ENCODE data around the gene GTF2B.
"Not testable (repeated sequence)": the region's sequence is repeated elsewhere in the genome, so short reads cannot be mapped to it uniquely, and the experiment has no call there.

The GTF2B gene, protein sequence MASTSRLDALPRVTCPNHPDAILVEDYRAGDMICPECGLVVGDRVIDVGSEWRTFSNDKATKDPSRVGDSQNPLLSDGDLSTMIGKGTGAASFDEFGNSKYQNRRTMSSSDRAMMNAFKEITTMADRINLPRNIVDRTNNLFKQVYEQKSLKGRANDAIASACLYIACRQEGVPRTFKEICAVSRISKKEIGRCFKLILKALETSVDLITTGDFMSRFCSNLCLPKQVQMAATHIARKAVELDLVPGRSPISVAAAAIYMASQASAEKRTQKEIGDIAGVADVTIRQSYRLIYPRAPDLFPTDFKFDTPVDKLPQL

DNA sequence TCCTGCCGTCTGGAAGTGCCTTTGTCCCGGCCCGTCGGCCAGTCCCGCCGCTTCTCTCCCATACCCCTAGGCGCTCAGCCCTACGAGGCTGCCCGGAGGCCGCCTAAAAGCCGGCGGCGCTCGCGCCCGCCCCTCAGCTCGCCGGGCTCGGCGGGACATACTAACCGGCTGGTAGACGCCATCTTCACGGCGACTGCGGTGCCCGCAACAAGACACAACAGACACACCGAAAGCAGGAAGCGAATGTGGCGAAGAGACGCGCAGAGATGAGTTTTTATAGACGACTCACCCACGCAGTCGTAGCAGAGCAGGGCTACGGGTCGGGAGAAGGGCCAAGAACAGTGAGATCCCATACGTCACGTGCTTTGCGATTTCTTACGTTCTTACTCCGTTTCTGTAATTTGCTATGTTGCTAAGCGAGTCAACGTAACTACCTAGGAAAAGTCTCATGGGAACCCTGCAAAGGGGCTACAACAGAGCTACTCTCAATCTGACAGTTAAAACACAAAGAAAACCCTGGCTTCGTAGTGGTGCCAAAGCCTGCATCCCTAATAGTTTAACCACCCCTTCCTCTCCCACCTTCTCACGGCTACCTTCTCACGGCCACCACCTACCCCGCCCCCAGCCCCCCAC, at the start of gene GTF2B:
TSS of gene GTF2B (minus strand) at position 250 of the 633 bp plus-strand sequence. CDS start at position 182, 68 bp downstream.
- DNase-seq, result peak; percentile 97

DNA sequence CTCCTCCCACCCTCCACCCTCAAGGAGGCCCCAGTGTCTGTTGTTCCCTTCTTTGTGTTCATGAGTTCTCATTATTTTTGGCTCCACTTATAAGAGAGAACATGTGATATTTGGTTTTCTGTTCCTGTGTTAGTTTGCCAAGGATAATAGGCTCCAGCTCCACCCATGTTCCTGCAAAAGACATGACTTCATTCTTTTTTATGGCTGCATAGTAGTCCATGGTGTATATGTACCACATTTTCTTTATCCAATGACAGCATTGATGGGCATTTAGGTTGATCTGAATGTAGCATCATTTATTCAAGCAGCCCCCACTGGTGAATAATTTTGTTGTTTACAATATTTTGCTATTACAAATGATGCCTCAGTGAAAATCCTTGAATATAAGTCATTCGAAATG, 47.2 kb upstream of the GTF2B start:
- DNase-seq, result not testable (repeated sequence)

DNA sequence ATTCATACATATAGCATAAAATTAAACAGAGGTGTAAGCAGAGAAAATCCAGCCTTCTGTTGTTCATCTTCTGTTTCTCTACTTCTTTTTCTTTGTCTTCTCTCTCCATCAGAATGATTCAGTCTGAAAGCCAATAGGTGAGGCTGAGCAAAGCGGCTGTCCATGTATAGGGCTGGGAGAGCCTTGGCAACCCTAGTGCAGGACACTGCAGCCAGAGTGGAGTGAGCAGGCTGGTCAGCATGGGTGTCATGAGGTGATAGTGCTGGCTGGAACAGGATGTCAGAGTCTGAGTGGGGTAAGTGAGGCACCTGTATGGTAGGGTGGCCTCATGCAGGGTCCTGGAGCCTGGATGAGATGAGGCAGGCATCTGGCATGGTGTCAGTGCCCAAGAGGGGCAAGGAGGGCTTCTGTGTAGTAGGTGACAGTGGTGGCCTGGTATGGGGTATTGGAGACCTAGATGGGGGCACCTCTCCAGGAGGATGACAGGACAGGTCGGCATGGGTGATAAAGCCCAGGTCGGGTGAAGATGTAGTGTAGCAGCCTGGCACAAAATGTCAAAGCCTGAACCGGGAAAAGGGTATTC, 45.5 kb upstream of the GTF2B start:
- DNase-seq, result no peak

DNA sequence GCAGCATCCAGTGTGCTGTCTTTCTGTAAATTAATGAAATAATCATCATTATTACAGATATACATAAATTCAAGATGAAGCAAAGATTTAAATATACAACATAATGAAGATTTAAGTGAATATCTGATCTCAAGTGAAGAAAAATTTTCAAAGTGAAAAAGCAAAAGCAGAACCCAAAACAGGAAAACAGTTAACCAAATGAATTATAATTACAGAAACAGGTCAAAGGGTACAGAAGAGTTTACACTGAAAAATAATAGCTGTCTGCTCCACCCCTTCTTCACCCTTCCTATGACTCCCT, 44.8 kb upstream of the GTF2B start:
- DNase-seq, result no peak

DNA sequence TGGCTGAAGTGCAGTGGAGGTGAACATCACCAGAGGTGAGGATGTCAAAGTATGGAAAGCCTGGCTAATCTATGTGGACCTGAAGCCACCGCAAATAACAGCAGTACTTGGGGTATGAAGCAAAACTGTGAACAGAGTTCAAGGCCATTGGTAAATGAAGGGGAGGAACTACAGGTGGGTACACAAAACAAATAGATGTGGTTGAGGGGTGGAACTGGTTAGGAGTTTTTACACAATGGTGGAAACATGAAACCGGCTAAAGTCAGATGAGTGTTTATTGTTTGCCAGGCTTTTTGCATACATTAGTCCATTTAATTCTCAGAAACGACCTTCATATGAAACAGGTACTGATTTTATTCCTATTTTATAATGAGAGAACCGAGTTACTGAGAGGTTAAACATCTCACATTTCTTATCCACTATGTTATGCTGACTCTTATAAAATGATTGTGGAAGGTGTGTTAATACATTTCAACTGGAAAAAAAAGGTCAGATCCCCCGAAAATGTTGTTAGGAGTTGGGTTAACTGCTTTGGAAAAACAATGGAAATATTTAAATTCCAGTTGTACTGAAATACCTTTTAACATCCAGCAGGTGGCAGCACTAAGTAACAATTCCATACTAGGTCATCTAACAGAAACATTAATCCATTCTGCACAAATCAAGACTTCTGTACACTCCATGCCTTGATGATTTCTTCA, 44.3 kb upstream of the GTF2B start:
- DNase-seq, result peak; percentile 37

DNA sequence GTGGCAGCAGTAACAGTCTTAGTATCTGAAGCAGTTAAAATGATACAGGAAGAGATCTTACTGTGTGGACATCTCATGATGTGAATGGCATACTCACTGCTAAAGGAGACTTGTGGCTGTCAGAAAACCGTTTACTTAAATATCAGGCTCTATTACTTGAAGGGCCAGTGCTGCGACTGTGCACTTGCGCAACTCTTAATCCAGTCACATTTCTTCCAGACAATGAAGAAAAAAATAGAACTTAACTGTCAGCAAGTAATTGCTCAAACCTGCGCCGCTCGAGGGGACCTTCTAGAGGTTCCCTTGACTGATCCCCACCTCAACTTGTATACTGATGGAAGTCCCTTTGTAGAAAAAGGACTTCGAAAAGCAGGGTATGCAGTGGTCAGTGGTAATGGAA, 38.8 kb upstream of the GTF2B start:
- not testable (repeated sequence) for DNase-seq

DNA sequence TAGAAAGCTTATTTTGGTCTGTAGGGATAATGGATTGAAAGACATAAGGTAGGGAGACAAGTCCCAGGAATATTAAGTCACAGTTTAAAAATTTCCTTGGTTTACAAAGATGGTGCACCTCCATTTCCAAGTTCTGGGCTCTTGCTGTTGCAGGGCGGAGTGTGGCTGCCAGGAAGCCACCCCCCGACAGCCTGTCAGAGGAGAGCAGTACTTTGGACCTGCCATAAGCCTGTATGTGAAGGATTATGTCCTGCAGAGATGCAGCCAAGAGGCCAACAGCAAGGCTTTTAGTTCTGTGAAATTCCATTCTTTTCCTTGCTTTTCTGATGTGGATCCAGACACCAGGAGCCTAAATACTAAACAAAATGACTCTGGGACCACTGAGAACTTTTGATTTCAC, 31.9 kb upstream of the GTF2B start:
- DNase-seq, result no peak

DNA sequence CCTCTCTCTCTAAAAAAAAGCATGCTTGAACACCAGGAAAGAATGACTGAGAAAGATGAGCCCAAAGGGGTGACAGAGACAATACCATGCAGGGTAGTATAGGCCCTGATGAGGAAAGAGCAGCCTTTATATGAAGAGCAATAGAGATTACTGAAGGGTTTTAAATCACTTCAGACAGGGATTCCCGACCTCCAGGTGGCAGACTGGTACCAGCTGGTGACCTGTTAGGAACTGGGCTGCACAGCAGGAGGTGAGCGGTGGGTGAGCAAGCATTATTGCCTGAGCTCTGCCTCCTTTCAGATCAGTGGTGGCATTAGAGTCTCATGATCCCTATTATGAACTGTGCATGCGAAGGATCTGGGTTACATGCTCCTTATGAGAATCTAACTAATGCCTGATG, 30.8 kb upstream of the GTF2B start:
- no peak for DNase-seq

DNA sequence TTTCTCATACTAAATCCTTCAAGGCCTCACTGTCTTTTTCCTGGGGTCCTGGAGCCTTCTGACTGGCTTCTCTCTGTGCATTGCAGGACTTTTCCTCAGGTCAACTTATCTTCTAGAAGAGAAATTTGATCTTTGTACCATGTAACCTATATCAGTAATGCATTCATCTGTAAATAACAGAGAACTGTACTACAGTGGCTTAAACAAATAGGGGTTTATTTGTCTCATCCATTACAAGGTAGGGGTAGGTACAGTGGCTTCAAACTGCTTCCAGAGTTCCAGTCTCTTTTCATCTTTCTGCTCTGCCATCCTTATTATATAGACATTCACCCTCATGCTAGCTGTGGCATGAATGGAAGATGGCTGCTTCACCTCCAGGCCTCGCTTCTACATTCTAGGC, 29.5 kb upstream of the GTF2B start:
- DNase-seq, result no peak

DNA sequence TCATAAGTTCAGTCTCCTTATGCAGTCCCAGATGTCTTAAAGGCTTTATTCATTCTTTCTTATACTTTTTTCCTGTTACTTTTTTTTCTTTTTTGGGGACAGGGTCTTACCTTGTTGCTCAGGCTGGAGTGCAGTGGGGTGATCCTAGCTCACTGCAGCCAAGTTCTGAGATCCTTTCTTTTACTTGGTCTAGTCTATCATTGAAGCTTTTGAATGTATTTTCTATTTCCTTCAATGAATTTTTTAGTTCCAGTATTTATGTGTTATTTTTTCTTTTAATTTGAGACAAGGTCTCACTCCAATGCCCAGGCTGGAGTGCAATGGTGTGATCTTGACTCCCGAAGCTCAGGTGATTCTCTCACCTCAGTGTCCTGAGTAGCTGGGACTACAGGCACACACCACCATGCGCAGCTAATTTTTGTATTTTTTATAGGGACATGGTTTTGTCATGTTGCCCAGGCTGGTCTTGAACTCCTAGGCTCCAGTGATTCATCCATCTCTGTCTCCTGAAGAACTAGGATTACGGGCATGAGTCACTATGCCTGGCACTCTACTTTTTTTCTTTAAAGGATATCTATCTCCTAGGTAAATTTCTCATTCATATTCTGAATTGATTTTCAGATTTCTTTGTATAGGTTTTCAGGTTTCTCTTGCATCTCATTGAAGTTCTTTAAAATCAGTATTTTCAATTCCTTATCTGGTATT, 26.1 kb upstream of the GTF2B start:
- peak; percentile 19 for DNase-seq

DNA sequence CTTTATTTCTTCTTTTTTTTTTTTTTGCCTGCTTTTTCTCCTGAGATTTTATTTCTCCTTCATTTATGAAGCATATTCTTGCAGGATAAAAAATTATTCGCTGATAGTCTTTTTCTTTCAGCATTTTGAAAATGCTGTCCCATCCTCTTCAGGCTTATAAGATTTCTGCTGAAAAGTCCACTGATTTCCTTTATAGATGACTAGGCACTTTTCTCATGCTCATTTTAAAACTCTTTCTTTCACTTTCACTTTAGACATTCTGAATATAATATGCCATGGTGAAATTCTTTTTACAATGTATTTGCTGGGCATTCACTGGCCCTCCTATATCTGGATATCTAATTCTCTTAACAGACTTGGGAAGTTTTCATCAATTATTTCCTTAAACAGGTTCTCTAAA, 25.5 kb upstream of the GTF2B start:
- DNase-seq, result no peak

DNA sequence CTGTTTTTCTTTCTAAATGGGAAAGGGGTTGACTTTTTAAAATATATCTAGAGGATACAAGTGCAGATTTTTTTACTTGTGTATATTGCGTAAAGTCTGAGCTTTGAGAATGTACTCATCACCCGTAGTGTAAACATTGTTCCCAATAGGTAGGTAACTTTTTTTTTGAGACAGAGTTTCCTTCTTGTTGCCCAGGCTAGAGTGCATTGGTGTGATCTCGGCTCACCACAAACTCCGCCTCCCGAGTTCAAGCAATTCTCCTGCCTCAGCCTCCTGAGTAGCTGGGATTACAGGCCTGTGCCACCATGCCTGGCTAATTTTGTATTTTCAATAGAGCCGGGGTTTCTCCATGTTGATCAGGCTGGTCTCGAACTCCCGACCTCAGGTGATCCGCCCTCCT, 20.4 kb upstream of the GTF2B start:
- not testable (repeated sequence) for DNase-seq

DNA sequence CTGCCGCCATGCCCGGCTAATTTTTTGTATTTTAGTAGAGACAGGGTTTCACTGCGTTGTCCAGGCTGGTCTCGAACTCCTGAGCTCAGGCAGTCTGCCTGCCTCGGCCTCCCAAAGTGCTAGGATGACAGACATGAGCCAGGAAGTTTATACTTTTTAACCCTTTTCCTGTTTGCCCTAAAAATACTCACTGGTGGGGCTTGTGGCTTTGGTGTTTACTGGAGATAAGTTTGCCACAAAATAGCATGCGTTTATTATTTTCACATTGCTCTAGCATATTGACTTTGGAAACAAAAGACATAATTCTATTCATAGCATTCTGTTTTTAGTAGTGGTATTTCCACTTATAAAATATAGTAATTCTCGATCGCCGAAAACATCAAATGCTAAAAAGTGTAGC, 19.8 kb upstream of the GTF2B start:
- DNase-seq, result no peak

DNA sequence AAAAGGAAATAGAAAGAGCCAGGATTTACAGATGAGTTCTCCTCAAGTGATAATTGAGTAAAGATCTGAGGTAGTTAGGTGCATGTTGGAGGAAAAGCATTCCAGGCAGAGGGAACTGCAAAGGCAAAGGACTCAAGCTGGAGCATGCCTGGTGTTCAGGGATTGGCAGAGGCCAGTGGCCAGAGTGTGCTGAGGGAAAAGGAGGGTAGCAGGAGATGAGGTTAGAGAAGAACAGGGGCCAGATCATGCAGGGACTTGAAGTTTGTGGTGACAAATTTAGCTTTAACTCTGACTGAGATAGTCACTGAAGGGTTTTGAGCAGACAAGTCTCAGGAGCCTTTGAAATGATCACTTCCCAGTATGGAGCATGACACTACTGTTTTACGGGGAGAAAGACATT, 19.0 kb upstream of the GTF2B start:
- no peak for DNase-seq

DNA sequence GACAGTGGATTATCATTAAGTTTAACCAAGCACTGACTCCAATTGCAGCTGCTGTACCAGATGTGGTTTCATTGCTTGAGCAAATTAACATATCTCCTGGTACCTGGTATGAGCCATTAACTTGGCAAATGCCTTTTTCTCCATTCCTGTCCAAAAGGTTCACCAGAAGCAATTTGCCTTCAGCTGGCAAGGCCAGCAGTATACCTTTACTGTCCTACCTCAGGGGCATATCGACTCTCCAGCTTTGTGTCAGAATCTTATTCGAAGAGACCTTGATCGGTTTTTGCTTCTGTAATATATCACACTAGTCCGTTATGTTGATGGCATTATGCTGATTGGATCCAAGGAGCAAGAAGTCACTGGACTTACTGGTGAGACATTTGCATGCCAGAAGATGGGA, 9.5 kb upstream of the GTF2B start:
- no peak for DNase-seq

DNA sequence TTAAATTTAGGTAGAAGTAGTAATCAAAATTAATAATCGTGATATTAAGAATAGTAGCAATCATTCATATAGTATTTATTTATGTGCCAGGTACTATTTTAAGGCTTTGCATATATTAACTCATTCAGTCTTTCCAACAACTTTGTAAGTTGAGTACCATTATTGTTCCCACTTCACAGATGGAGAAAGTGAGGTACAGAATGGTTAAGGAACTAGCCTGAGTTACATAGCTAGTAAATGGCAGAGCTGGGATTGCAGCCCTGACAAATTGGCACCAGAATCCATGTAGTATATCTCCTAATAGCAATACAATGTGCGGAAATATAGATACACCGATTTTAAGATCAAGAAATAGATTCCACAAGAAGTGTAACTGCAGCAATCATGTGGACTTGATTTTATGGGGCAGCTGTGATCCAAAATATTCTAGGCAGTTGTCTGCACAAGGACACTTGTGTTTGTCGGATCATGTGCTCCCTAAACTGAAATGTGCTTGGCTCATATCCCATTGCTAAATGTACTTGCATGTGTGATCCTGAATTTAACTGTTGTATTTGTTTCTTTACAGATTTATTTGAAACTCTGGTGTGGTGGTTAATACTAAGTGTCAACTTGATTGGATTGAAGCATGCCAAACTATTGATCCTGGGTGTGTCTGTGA, 5.8 kb upstream of the GTF2B start:
- DNase-seq, result no peak

DNA sequence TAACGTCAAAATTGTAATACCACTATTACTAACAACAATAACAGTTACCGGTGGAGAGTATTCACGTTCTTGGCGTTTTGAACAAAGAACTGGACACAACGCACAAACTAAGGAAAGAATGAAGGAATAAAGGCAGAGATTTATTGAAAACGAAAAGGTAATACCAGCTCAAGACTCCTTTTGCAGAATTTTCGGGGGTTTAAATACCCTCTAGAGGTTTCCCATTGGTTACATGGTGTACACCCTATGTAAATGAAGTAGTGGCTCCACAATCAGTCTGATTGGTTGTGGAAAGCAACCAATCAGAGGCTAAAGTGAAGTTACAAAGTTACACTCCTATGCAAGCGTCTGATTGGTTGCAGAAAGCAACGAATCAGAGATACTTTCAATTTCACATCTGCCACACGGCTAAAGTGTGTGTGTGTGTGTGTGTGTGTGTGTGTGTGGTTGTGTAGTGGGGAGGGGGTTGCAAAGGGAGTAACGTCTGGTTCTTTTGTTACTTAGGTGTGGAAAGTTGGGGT, 1.1 kb upstream of the GTF2B start:
- peak; percentile 55 for DNase-seq

DNA sequence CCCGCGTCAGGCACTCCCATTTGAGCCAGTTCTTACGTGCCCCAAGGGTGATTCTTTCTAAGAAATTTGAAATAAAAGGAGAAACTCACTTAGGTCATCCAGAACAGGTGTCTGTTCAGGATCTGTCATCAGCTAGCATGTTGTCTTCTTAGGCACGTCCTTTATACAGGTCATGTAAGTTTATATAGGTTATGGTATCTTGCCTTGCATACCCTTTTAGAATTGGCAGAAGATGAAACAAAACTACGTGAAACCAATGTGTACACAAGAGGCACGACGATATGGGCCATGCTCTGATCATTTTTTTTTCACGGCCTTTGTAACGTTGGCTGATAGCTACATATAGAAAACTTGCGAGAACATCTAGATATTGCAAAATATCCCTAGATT, 579 bp upstream of the GTF2B start:
- DNase-seq, result no peak

DNA sequence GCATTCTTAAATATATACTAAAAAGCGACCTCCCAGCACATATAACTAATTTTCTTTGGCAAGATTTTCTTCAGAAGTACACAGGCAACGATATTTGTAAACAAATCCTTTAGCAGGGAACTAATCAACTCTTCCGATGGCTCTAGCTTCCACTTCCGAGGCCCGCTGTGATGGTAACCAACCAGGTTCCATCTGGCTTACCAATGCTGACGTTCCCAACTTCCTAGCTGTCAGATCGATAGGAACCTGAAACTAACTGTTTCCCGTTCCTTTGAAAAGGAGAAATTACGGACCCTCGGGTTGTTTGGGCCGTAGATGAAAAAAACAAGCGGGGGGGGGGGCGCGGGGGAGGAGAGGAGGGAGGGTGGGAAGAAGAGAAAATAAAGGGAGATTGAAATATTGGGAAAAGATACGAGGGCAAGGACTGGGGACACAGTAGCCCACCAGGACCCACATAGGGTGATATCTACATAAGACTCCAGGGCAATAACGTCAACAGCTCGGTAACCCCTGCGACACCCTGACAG, 513 bp downstream of the GTF2B start:
- peak; percentile 51 for DNase-seq

DNA sequence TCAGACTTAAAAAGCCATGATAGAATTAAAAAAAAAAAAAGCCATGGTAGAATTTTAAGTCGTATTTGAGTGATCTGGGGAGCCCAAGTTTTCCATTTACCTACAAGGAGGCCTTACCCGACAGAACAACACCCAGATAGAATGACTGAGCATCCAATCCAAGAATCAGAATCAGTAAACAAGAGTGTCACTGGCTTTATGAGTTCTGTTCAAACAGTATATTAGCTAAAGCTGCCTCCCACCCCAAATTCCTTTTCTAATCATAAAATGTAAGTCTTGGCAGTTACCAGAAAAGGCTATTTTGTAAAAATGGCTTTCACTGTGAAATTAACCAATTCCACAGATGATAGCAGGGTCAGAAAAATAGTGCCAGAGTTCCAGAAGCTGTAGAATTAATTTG, 1.2 kb downstream of the GTF2B start:
- no peak for DNase-seq

DNA sequence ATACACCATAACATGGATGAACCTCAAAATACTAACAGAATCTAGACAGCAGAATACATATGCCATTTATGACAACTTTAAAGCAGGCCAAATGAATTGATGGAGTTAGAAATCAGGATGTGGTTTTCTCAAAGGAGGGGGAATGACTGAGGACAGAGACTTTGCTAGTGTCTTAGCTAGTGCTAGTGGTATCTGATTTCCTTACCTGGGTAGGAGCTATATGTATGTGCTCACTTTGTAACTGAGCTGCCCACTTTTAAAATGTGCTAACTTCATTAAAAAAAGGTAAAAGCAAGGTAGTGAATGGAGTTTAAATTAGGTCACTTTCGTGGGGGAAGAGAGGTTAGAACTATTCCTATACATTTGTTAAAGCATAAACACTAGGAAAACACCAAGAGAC, 2.6 kb downstream of the GTF2B start:
- no peak for DNase-seq

DNA sequence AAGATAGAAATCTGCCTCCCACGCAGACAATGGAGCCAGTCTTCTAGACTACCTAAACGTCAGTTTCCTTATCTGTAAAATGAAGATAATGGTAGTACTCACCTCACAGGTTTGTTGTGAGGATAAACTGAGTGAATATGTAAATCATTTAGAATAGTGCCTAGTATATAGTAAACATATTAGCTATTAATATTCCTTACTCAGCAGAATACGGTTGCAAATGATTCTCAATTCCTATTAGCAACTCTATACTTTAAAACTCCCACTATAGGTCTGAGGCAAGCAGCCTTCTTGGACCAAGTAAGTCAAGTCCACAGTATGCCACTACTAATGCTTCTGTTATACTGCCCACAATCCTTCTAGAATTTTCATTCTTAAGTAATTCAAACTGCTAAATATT, 5.4 kb downstream of the GTF2B start:
- no peak for DNase-seq

Data from EL (cell line).